PC-9 (cell line): Measurements from ENCODE around the gene ZNF865. TPM values are rescaled to one million over a fixed set of nuclear protein-coding genes. Genes with fewer than 3 reads are reported as not detected.
A peak's percentile ranks its signal among the peaks of the same experiment; 100 is the strongest.

Source experiments
- BruUV-seq: library from RNA; stranded (reverse); fragments of 400-500 nt; replicated peaks from 2 replicates; lab custom pipeline; 2021; lab: Mats Ljungman, UMichigan
- CTCF ChIA-PET: fragments of 300-600 bp; sonication (Branson Sonifier 250); formaldehyde crosslinking; loops from one replicate; lab custom pipeline; 2022; ENCODE audit warnings: antibody characterized with exemption; lab: Charles Lee
- POLR2A ChIA-PET: fragments of 300-600 bp; sonication (Branson Sonifier 250); formaldehyde crosslinking; loops from one replicate; lab custom pipeline; 2022; ENCODE audit warnings: antibody characterized with exemption; ENCODE audit not compliant: unreplicated experiment; lab: Charles Lee
- DNase-seq, 2 experiments: peaks; one replicate each; pipeline versions ENCODE4 v3.0.0 to v3.0.0-alpha.2; 2015 to 2022; ENCODE audit warnings: mixed read lengths in 1 of 2
- H2AFZ ChIP-seq: fragments of 200-600 bp; sonication (generic); 2 replicates; pipeline ENCODE4 v1.8.1; 2017; ENCODE audit warnings: antibody characterized with exemption
- H3F3A ChIP-seq: fragments of 200-600 bp; sonication (generic); 2 replicates; pipeline ENCODE4 v1.8.1; 2017; ENCODE audit warnings: antibody characterized with exemption, mild to moderate bottlenecking, low read depth; ENCODE audit not compliant: insufficient read depth
- H3K27ac ChIP-seq: fragments of 200-600 bp; sonication (generic); 2 replicates; pipeline ENCODE4 v1.6.1; 2016; ENCODE audit warnings: mixed run types
- H3K27me3 ChIP-seq: fragments of 200-600 bp; sonication (generic); 2 replicates; pipeline ENCODE4 v1.6.1; 2016; ENCODE audit warnings: low read depth, mixed run types; ENCODE audit not compliant: insufficient read depth
- H3K36me3 ChIP-seq: fragments of 200-600 bp; sonication (generic); 2 replicates; pipeline ENCODE4 v1.6.1; 2016; ENCODE audit warnings: low read depth, mixed run types
- H3K4me1 ChIP-seq: fragments of 200-600 bp; sonication (generic); replicated peaks from 2 replicates; pipeline ENCODE4 v1.6.1; 2016; ENCODE audit warnings: mixed run types; ENCODE audit not compliant: insufficient read depth
- H3K4me2 ChIP-seq: fragments of 200-600 bp; sonication (generic); 2 replicates; pipeline ENCODE4 v1.6.1; 2017; ENCODE audit warnings: mixed run types
- H3K4me3 ChIP-seq: fragments of 200-600 bp; sonication (generic); 2 replicates; pipeline ENCODE4 v1.6.1; 2016; ENCODE audit warnings: mixed run types
- H3K79me2 ChIP-seq: fragments of 200-600 bp; sonication (generic); 2 replicates; pipeline ENCODE4 v1.6.1; 2017; ENCODE audit warnings: low read depth, mixed run types
- H3K9me2 ChIP-seq: fragments of 200-600 bp; sonication (generic); 2 replicates; pipeline ENCODE4 v1.8.1; 2017; ENCODE audit warnings: mild to moderate bottlenecking; ENCODE audit not compliant: insufficient read depth
- H3K9me3 ChIP-seq: fragments of 200-600 bp; sonication (generic); 2 replicates; pipeline ENCODE4 v1.8.1; 2016; ENCODE audit warnings: low read depth; ENCODE audit not compliant: insufficient read depth
- H4K20me1 ChIP-seq: fragments of 200-600 bp; sonication (generic); 2 replicates; pipeline ENCODE4 v1.8.1; 2017; ENCODE audit not compliant: insufficient read depth
- CTCF ChIP-seq: fragments of 200-600 bp; sonication (generic); conservative IDR thresholded peaks from 2 replicates; pipeline ENCODE4 v1.6.1; 2017; ENCODE audit warnings: mixed run types, antibody characterized with exemption, mild to moderate bottlenecking, moderate library complexity
- EZH2 ChIP-seq: fragments of 200-600 bp; sonication (generic); IDR thresholded peaks from 2 replicates; pipeline ENCODE4 v1.8.0; 2017; ENCODE audit warnings: antibody characterized with exemption, low read depth
- intact Hi-C: fragments of 100-400 bp; cut with micrococcal nuclease; formaldehyde crosslinking; loops from one replicate; pipeline ENCODE4 v1.10.0; 2022; ENCODE audit not compliant: unreplicated experiment
- total RNA-seq: library from RNA; stranded (reverse); gene quantifications from 2 replicates; pipeline ENCODE4 v1.2.3, GENCODE V29; 2021

The ZNF865 gene
- total RNA-seq, 1 experiment from 2014 or later = 26.8 TPM

GRCh38 chr19:55598034-55598433 is 7.4 kb upstream of the ZNF865 start:
- Histone ChIP-seq H3F3A (peaks cover 29% of the 10 kb centered on the region; the same call in 1 of the 2 replicates), H3K36me3 (peaks cover 4% of the 10 kb centered on the region; the same call in 1 of the 2 replicates), H3K9me2 (no peaks in the 10 kb centered on the region), H2AFZ (no peak overlapping the region), H4K20me1 (no peaks in the 10 kb centered on the region), H3K27me3 (no peaks in the 10 kb centered on the region), H3K27ac (no peak overlapping the region), H3K4me2 (no peak overlapping the region), H3K4me1 (0 out of 2 replicates have a peak, but pooled peaks cover 7% of the 10 kb centered on the region), H3K79me2 (peaks cover 18% of the 10 kb centered on the region), H3K9me3 (no peaks in the 10 kb centered on the region), H3K4me3 (no peak overlapping the region)
- peak in 1 of 2 experiments; percentile 21 for DNase-seq
- intact Hi-C loops = loop anchor here (2.0 to 5.0 kb wide), 2 partner anchors 81 to 431 kb away; partner anchors contain the start of gene DNAAF3
- POLR2A ChIA-PET = interaction anchor here (0.6 kb wide), 1 partner anchor 1647 kb away, joined by 3 read pairs; no protein-coding TSS in a partner anchor
- no peak for TF ChIP-seq EZH2
- no peak for TF ChIP-seq CTCF
- BruUV-seq = no TSS peak
- CTCF ChIA-PET = interaction anchor here (0.7 kb wide), 1 partner anchor 716 kb away, joined by 3 read pairs; no protein-coding TSS in a partner anchor

GRCh38 chr19:55598719-55599467 is 6.6 kb upstream of the ZNF865 start:
- H3K4me2 ChIP-seq = peak overlapping the region; percentile 74; the same call in 1 of the 2 replicates
- intact Hi-C loops = loop anchor here (1.0 to 5.0 kb wide), 4 partner anchors 12 to 432 kb away; partner anchors contain the start of gene DNAAF3
- no TSS peak for BruUV-seq
- POLR2A ChIA-PET = interaction anchor here (0.5 to 1.6 kb wide), 15 partner anchors 12 to 1409 kb away, joined by 3 to 44 read pairs (median 6); partner anchors contain the start of genes MBOAT7, PPP1R12C, U2AF2 and ZNF579
- peaks cover 18% of the 10 kb centered on the region for H3K79me2 ChIP-seq
- H3K9me3 ChIP-seq = no peaks in the 10 kb centered on the region
- H3F3A ChIP-seq = peaks cover 35% of the 10 kb centered on the region; the same call in 1 of the 2 replicates
- CTCF ChIA-PET = interaction anchor here (0.6 to 1.2 kb wide), 5 partner anchors 53 to 715 kb away, joined by 3 to 5 read pairs (median 4); no protein-coding TSS in a partner anchor
- DNase-seq = peak; percentile 91 to 99
- H2AFZ ChIP-seq = peak overlapping the region; percentile 60; the same call in 1 of the 2 replicates
- peak overlapping the region; percentile 91; the same call in 1 of the 2 replicates for H3K4me3 ChIP-seq
- 0 out of 2 replicates have a peak, but pooled peaks cover 14% of the 10 kb centered on the region for H3K4me1 ChIP-seq
- H4K20me1 ChIP-seq = no peaks in the 10 kb centered on the region
- TF ChIP-seq EZH2 (no peak), CTCF (no peak)
- peak overlapping the region; percentile 94 for H3K27ac ChIP-seq
- H3K27me3 ChIP-seq = no peaks in the 10 kb centered on the region
- H3K9me2 ChIP-seq = no peaks in the 10 kb centered on the region
- peaks cover 4% of the 10 kb centered on the region; the same call in 1 of the 2 replicates for H3K36me3 ChIP-seq

- Histone ChIP-seq H3K4me2 (peak within 1 kb of the TSS; percentile 97), H3K9me2 (no peaks in the 10 kb centered on the region), H2AFZ (peak within 1 kb of the TSS; percentile 83), H4K20me1 (no peaks in the 10 kb centered on the region), H3K79me2 (peaks cover 18% of the 10 kb centered on the region), H3K4me3 (peak within 1 kb of the TSS; percentile 91), H3K36me3 (peaks cover 4% of the 10 kb centered on the region; the same call in 1 of the 2 replicates), H3K4me1 (peaks cover 20% of the 10 kb centered on the region), H3F3A (peaks cover 40% of the 10 kb centered on the region), H3K27me3 (no peaks in the 10 kb centered on the region), H3K27ac (peak within 1 kb of the TSS; percentile 94), H3K9me3 (no peaks in the 10 kb centered on the region)
- peak; percentile 93 to 98 for DNase-seq
- ChIA-PET CTCF (interaction anchor here (0.6 to 1.2 kb wide), 5 partner anchors 53 to 710 kb away, joined by 3 to 5 read pairs (median 4); no protein-coding TSS in a partner anchor), POLR2A (interaction anchor here (0.5 to 1.6 kb wide), 14 partner anchors 13 to 1410 kb away, joined by 3 to 44 read pairs (median 6); partner anchors contain the start of genes MBOAT7, PPP1R12C, U2AF2 and ZNF579)
- intact Hi-C loops = loop anchor here (1.0 to 5.0 kb wide), 4 partner anchors 12 to 432 kb away; partner anchors contain the start of gene DNAAF3
- TF ChIP-seq CTCF (0 out of 2 replicates have a peak, but pooled peaks have one; percentile 16), EZH2 (no peak)
- BruUV-seq = no TSS peak
These were observed 6.0 kb upstream of the ZNF865 start, which contains the start of gene FIZ1 for GRCh38 chr19:55599468-55599841. TSS of gene FIZ1 (minus strand) at chr19:55599517. CDS start at chr19:55597865, 1,652 bp downstream.
